MM.1S (cell line): Measurements from ENCODE around the gene E4F1.

Experiments used
- CTCF ChIP-seq: fragments of 300-600 bp; sonication (generic); IDR thresholded peaks from 2 replicates; pipeline ENCODE4 v1.5.1; 2016; ENCODE audit warnings: antibody characterized with exemption, low read length, mixed read lengths
- EZH2 ChIP-seq: fragments of 300-600 bp; sonication (generic); optimal IDR thresholded peaks from 2 replicates; pipeline ENCODE3; 2017; ENCODE audit warnings: low read depth, mild to moderate bottlenecking, antibody characterized with exemption, low read length, mixed read lengths
- EZH2phosphoT487 ChIP-seq: fragments of 300-600 bp; sonication (generic); IDR thresholded peaks from 2 replicates; pipeline ENCODE4 v1.6.1; 2018; ENCODE audit warnings: antibody characterized with exemption, low read length

GRCh38 chr16:2177101-2177500, 46.3 kb upstream of the E4F1 start:
- TF ChIP-seq CTCF: no peak
- no peak for TF ChIP-seq EZH2
- TF ChIP-seq EZH2phosphoT487: no peak
